K562 (cell line): Measurements from ENCODE around the gene PFAS. TPM values are rescaled to one million over a fixed set of nuclear protein-coding genes. Genes with fewer than 3 reads are reported as not detected.

Experiments used
- ATAC-seq: fragments of 200-7000 bp; cut with Tn5 transposase; 3 replicates; pipeline ENCODE4 v1.9.1; 2020; ENCODE audit warnings: moderate library complexity
- BruUV-seq: library from RNA; stranded (reverse); fragments of 400-500 nt; replicated peaks from 2 replicates; lab custom pipeline; 2021; lab: Mats Ljungman, UMichigan
- CTCF ChIA-PET: fragments of 300-600 bp; formaldehyde crosslinking; extraction: SDS; loops from one replicate; lab custom pipeline; 2021; ENCODE audit warnings: low intra/inter-chr PET ratio; lab: Yijun Ruan, JAX
- POLR2A ChIA-PET: fragments of 300-600, 350-650 bp; sonication (Branson Sonifier 250); formaldehyde crosslinking; extraction: SDS; loops from one replicate; lab custom pipeline; 2021; ENCODE audit warnings: antibody characterized with exemption, inconsistent platforms; lab: Yijun Ruan, JAX
- DNase-seq, 4 experiments: peaks; one replicate each; pipeline versions ENCODE4 v3.0.0 to v3.0.0-alpha.2; 2011 to 2018; ENCODE audit warnings: low spot score in 3 of 4, mixed read lengths in 3 of 4; ENCODE audit errors: extremely low read depth in 1 of 4
- FAIRE-seq: peaks from 2 replicates; lab custom pipeline; 2011; peaks lifted over from hg19 to GRCh38; lab: Jason Lieb, UNC
- H2AFZ ChIP-seq: 2 replicates; pipeline ENCODE4 v1.6.0; 2011; ENCODE audit warnings: low read depth, low read length, control low read depth, inconsistent platforms
- H3K27ac ChIP-seq: fragments of 200-600 bp; 3 replicates; pipeline ENCODE4 v1.8.0; 2011; ENCODE audit warnings: low read depth, mild to moderate bottlenecking, control low read depth, inconsistent platforms, low read length, moderate library complexity, mixed read lengths; ENCODE audit errors: extremely low read depth
- H3K27me3 ChIP-seq, 2 experiments: fragments of 300-600 bp in 1 of 2; 2 replicates in 1 of 2; 3 replicates in 1 of 2; pipeline versions ENCODE4 v1.6.0 to v1.8.0; 2011; ENCODE audit warnings: inconsistent platforms in 2 of 2, low read length in 2 of 2, mild to moderate bottlenecking in 1 of 2, mixed read lengths in 1 of 2, moderate library complexity in 1 of 2; ENCODE audit not compliant: control insufficient read depth in 2 of 2, insufficient read depth in 2 of 2
- H3K36me3 ChIP-seq: fragments of 300-600 bp; 3 replicates; pipeline ENCODE4 v1.8.0; 2011; ENCODE audit warnings: mild to moderate bottlenecking, low read length, inconsistent platforms; ENCODE audit not compliant: control insufficient read depth, insufficient read depth
- H3K4me1 ChIP-seq, 2 experiments: fragments of 200-600 bp in 1 of 2; replicated peaks in 1 of 2; 2 replicates in 1 of 2; 3 replicates in 1 of 2; pipeline versions ENCODE4 v1.5.1 to v1.8.0; 2011; ENCODE audit warnings: inconsistent platforms in 2 of 2, low read length in 2 of 2, mild to moderate bottlenecking in 1 of 2, mixed read lengths in 1 of 2, moderate library complexity in 1 of 2; ENCODE audit not compliant: control insufficient read depth in 2 of 2, insufficient read depth in 2 of 2
- H3K4me2 ChIP-seq: 2 replicates; pipeline ENCODE4 v1.6.1; 2011; ENCODE audit warnings: low read length, control low read depth, inconsistent platforms, mixed read lengths; ENCODE audit not compliant: insufficient read depth
- H3K4me3 ChIP-seq: fragments of 200-600 bp; sonication (generic), shearing (Covaris generic); 2 replicates; pipeline ENCODE4 v1.5.1; 2016; ENCODE audit warnings: control low read depth, inconsistent platforms
- H3K79me2 ChIP-seq: fragments of 200-600 bp; 3 replicates; pipeline ENCODE4 v1.8.0; 2011; ENCODE audit warnings: low read length, inconsistent platforms; ENCODE audit not compliant: control insufficient read depth, insufficient read depth
- H3K9ac ChIP-seq, 2 experiments: 2 replicates each; pipeline versions ENCODE4 v1.6.0 to v1.6.1; 2011; ENCODE audit warnings: low read depth in 2 of 2, low read length in 2 of 2, control low read depth in 1 of 2, inconsistent platforms in 1 of 2, mild to moderate bottlenecking in 1 of 2, mixed read lengths in 1 of 2; ENCODE audit not compliant: insufficient read depth in 1 of 2
- H3K9me1 ChIP-seq: one replicate; pipeline ENCODE4 v1.6.0; 2011; ENCODE audit warnings: inconsistent platforms, mild to moderate bottlenecking, low read length, moderate library complexity; ENCODE audit not compliant: control insufficient read depth, insufficient read depth
- H3K9me3 ChIP-seq: replicated peaks from 2 replicates; pipeline ENCODE4 v1.5.1; 2011; ENCODE audit warnings: low read depth, low read length, inconsistent platforms; ENCODE audit not compliant: control insufficient read depth, insufficient read depth
- H4K20me1 ChIP-seq: replicated peaks from 2 replicates; pipeline ENCODE4 v1.6.1; 2011; ENCODE audit warnings: low read length, inconsistent platforms, mixed read lengths; ENCODE audit not compliant: control insufficient read depth, insufficient read depth
- BCOR ChIP-seq: fragments of 450-650 bp; IDR thresholded peaks from 2 replicates; pipeline ENCODE4 v1.6.1; 2016
- NCOA4 ChIP-seq: fragments of 450-650 bp; IDR thresholded peaks from 2 replicates; pipeline ENCODE4 v1.6.1; 2018; ENCODE audit warnings: mild to moderate bottlenecking; ENCODE audit not compliant: partially characterized antibody
- RBM25 ChIP-seq: fragments of 200-400 bp; formaldehyde crosslinking; IDR thresholded peaks from 2 replicates; pipeline ENCODE4 v1.6.1; 2018; ENCODE audit warnings: low read length, low read depth, moderate library complexity; ENCODE audit not compliant: severe bottlenecking
- WGBS: fragments of 100-300 bp; shearing (Covaris generic); methylation state at CpG from one replicate; pipeline ENCODE4 v1.1.6; 2016; ENCODE audit warnings: low coverage, mixed read lengths; ENCODE audit not compliant: insufficient coverage; ENCODE audit errors: missing lambda C conversion rate; 5-methylcytosine and 5-hydroxymethylcytosine counted together
- in situ Hi-C: fragments of 300-500 bp; cut with MboI; formaldehyde crosslinking; loops from 4 replicates; pipeline ENCODE4 v1.15.0; 2018; ENCODE audit warnings: inconsistent platforms, mixed read lengths
- intact Hi-C: fragments of 100-400 bp; cut with micrococcal nuclease; formaldehyde crosslinking; loops from 2 replicates; pipeline ENCODE4 v1.14.2; 2022
- polyA plus RNA-seq, 8 experiments: library from polyadenylated mRNA; depleted of rRNA in 4 of 8; stranded (reverse) in 5 of 8; unstranded in 3 of 8; fragments of >200 nt; fragmentation: Nextera tagmentation in 2 of 8; fragmentation: Illumina TruSeq in 1 of 8; extraction: Ambion mirVana in 2 of 8; extraction: Trizol in 1 of 8; gene quantifications; 2 replicates each; pipeline versions ENCODE4 v1.2.1 to v1.2.3, GENCODE V29; 2011 to 2014; ENCODE audit warnings: inconsistent platforms in 1 of 8, missing spikeins in 1 of 8
- total RNA-seq, 7 experiments: library from RNA; depleted of rRNA in 6 of 7; stranded (reverse); fragments of >200 nt in 6 of 7; fragmentation: Illumina TruSeq in 2 of 7; extraction: Trizol in 2 of 7; gene quantifications; 2 replicates each; pipeline versions ENCODE4 v1.2.1 to v1.2.3, GENCODE V29; 2011 to 2021; ENCODE audit warnings: low replicate concordance in 1 of 7

Gene PFAS
- total and polyA plus RNA-seq, 9 of the 15 experiments (the other 6 are each of a cell fraction or from before 2014, with no cell fraction given): 11.6 to 131 (median 43.9) TPM

- H3K27ac ChIP-seq: no peak overlapping the region
- H3K79me2 ChIP-seq: no peaks in the 10 kb centered on the region
- peaks cover 16 to 25% of the 10 kb centered on the region in 2 experiments; a peak in 4 of 5 replicates for H3K27me3 ChIP-seq
- H3K4me3 ChIP-seq: no peak overlapping the region
- no peak overlapping the region for H2AFZ ChIP-seq
- no peaks in the 10 kb centered on the region for H3K36me3 ChIP-seq
- intact Hi-C loops: loop anchor here (5.0 kb wide), 1 partner anchor 59 kb away; the partner anchor contains the start of gene KRABD2
- ATAC-seq (no peak), DNase-seq (no peak), FAIRE-seq (no peak)
- 33% methylated on average over 12 of the region's 24 CpGs for WGBS
- CTCF ChIA-PET: no interaction called here
- no peaks in the 10 kb centered on the region for H3K9me3 ChIP-seq
- no peaks in the 10 kb centered on the region; the same call in 1 of the 2 replicates for H4K20me1 ChIP-seq
- peaks cover 0 to 25% of the 10 kb centered on the region in 2 experiments; a peak in 2 of 5 replicates for H3K4me1 ChIP-seq
- no peak overlapping the region for H3K4me2 ChIP-seq
- peak overlapping the region in 1 of 2 experiments; percentile 52; a peak in 1 of 4 replicates for H3K9ac ChIP-seq
- H3K9me1 ChIP-seq: no peaks in the 10 kb centered on the region
- POLR2A ChIA-PET: interaction anchor here (1.1 to 1.3 kb wide), 3 partner anchors 8 to 17 kb away, joined by 3 to 4 read pairs (median 3); no protein-coding TSS in a partner anchor
- BruUV-seq: no TSS peak
- in situ Hi-C loops: no loop called here
- TF ChIP-seq RBM25 (peak; percentile 70), NCOA4 (no peak), BCOR (peak; percentile 57)
- TF ChIP-seq, all 486 proteins: peak for 2
Measured at GRCh38 chr17:8318010-8318935, 69.2 kb downstream of the PFAS start.

Other genes starting within 250 kb of the PFAS start
Only the 7 nearest of the 18 such genes appear.
- 11.4 and 15.5 TPM in 2 replicates for gene TMEM107, start 72.9 kb upstream of the PFAS start, total RNA-seq (2014; rRNA removed)
- 24.0 and 28.1 TPM in 2 replicates for gene TMEM107, start 72.9 kb upstream of the PFAS start, total RNA-seq (2014; rRNA removed; fragmentation: Illumina TruSeq; extraction: Trizol)
- 16.8 and 16.9 TPM in 2 replicates for gene TMEM107, start 72.9 kb upstream of the PFAS start, total RNA-seq (2015; rRNA removed; fragmentation: Illumina TruSeq; extraction: Trizol)
- gene TMEM107, start 72.9 kb upstream of the PFAS start, total RNA-seq (2021): 16.3 and 16.8 TPM in 2 replicates
- 23.1 and 26.2 TPM in 2 replicates for gene TMEM107, start 72.9 kb upstream of the PFAS start, polyA plus RNA-seq (2011; rRNA removed)
- 7.1 and 9.7 TPM in 2 replicates for gene TMEM107, start 72.9 kb upstream of the PFAS start, polyA plus RNA-seq (2014; fragmentation: Illumina TruSeq; extraction: Trizol)
- gene TMEM107, start 72.9 kb upstream of the PFAS start, polyA plus RNA-seq (2014; fragmentation: Nextera tagmentation; extraction: Ambion mirVana): 10 to 100 TPM; 17.4 to 19.5 TPM
- 12.5 and 16.7 TPM in 2 replicates for gene TMEM107, start 72.9 kb upstream of the PFAS start, polyA plus RNA-seq (2014; rRNA removed)
- gene BORCS6, start 59.1 kb upstream of the PFAS start, total RNA-seq (2014; rRNA removed): 7.4 and 8.6 TPM in 2 replicates
- gene BORCS6, start 59.1 kb upstream of the PFAS start, total RNA-seq (2014; rRNA removed; fragmentation: Illumina TruSeq; extraction: Trizol): 0.61 and 1.1 TPM in 2 replicates
- gene BORCS6, start 59.1 kb upstream of the PFAS start, total RNA-seq (2015; rRNA removed; fragmentation: Illumina TruSeq; extraction: Trizol): 2.6 and 2.7 TPM in 2 replicates
- gene BORCS6, start 59.1 kb upstream of the PFAS start, total RNA-seq (2021): 5.4 and 6.5 TPM in 2 replicates
- 2.3 and 2.9 TPM in 2 replicates for gene BORCS6, start 59.1 kb upstream of the PFAS start, polyA plus RNA-seq (2011; rRNA removed)
- gene BORCS6, start 59.1 kb upstream of the PFAS start, polyA plus RNA-seq (2014; fragmentation: Illumina TruSeq; extraction: Trizol): 1.7 and 2.5 TPM in 2 replicates
- under 1 TPM; 0.01 to 0.08 TPM for gene BORCS6, start 59.1 kb upstream of the PFAS start, polyA plus RNA-seq (2014; fragmentation: Nextera tagmentation; extraction: Ambion mirVana)
- gene BORCS6, start 59.1 kb upstream of the PFAS start, polyA plus RNA-seq (2014; rRNA removed): 3.5 and 4.1 TPM in 2 replicates
- 78.1 and 96.2 TPM in 2 replicates for gene AURKB, start 38.7 kb upstream of the PFAS start, total RNA-seq (2014; rRNA removed)
- 46.7 and 60.3 TPM in 2 replicates for gene AURKB, start 38.7 kb upstream of the PFAS start, total RNA-seq (2014; rRNA removed; fragmentation: Illumina TruSeq; extraction: Trizol)
- gene AURKB, start 38.7 kb upstream of the PFAS start, total RNA-seq (2015; rRNA removed; fragmentation: Illumina TruSeq; extraction: Trizol): 67.7 and 74.8 TPM in 2 replicates
- gene AURKB, start 38.7 kb upstream of the PFAS start, total RNA-seq (2021): 99.8 and 104 TPM in 2 replicates
- 27.2 and 57.3 TPM in 2 replicates for gene AURKB, start 38.7 kb upstream of the PFAS start, polyA plus RNA-seq (2011; rRNA removed)
- 114 and 128 TPM in 2 replicates for gene AURKB, start 38.7 kb upstream of the PFAS start, polyA plus RNA-seq (2014; fragmentation: Illumina TruSeq; extraction: Trizol)
- gene AURKB, start 38.7 kb upstream of the PFAS start, polyA plus RNA-seq (2014; fragmentation: Nextera tagmentation; extraction: Ambion mirVana): 100 to 1,000 TPM in 1 of 2 experiments, 10 to 100 TPM in 1; 63.4 to 101 TPM
- gene AURKB, start 38.7 kb upstream of the PFAS start, polyA plus RNA-seq (2014; rRNA removed): 51.3 and 62.7 TPM in 2 replicates
- gene CTC1, start 1.2 kb upstream of the PFAS start, total RNA-seq (2014; rRNA removed): 5.7 and 9.6 TPM in 2 replicates
- gene CTC1, start 1.2 kb upstream of the PFAS start, total RNA-seq (2014; rRNA removed; fragmentation: Illumina TruSeq; extraction: Trizol): 6.7 and 9.3 TPM in 2 replicates
- 3.8 and 5.8 TPM in 2 replicates for gene CTC1, start 1.2 kb upstream of the PFAS start, total RNA-seq (2015; rRNA removed; fragmentation: Illumina TruSeq; extraction: Trizol)
- gene CTC1, start 1.2 kb upstream of the PFAS start, total RNA-seq (2021): 29.7 and 32.8 TPM in 2 replicates
- 9.6 and 15.3 TPM in 2 replicates for gene CTC1, start 1.2 kb upstream of the PFAS start, polyA plus RNA-seq (2011; rRNA removed)
- gene CTC1, start 1.2 kb upstream of the PFAS start, polyA plus RNA-seq (2014; fragmentation: Illumina TruSeq; extraction: Trizol): 19.8 and 20.8 TPM in 2 replicates
- gene CTC1, start 1.2 kb upstream of the PFAS start, polyA plus RNA-seq (2014; fragmentation: Nextera tagmentation; extraction: Ambion mirVana): 1 to 10 TPM; 3.1 to 5.1 TPM
- gene CTC1, start 1.2 kb upstream of the PFAS start, polyA plus RNA-seq (2014; rRNA removed): 14.1 and 21.4 TPM in 2 replicates
- gene RANGRF, start 39.4 kb downstream of the PFAS start, total RNA-seq (2014; rRNA removed): 15.4 and 18.4 TPM in 2 replicates
- 7.2 and 7.6 TPM in 2 replicates for gene RANGRF, start 39.4 kb downstream of the PFAS start, total RNA-seq (2014; rRNA removed; fragmentation: Illumina TruSeq; extraction: Trizol)
- 10.1 and 11.6 TPM in 2 replicates for gene RANGRF, start 39.4 kb downstream of the PFAS start, total RNA-seq (2015; rRNA removed; fragmentation: Illumina TruSeq; extraction: Trizol)
- 17.3 and 17.6 TPM in 2 replicates for gene RANGRF, start 39.4 kb downstream of the PFAS start, total RNA-seq (2021)
- 14.7 and 17.0 TPM in 2 replicates for gene RANGRF, start 39.4 kb downstream of the PFAS start, polyA plus RNA-seq (2011; rRNA removed)
- gene RANGRF, start 39.4 kb downstream of the PFAS start, polyA plus RNA-seq (2014; fragmentation: Illumina TruSeq; extraction: Trizol): 23.3 TPM in 2 replicates
- gene RANGRF, start 39.4 kb downstream of the PFAS start, polyA plus RNA-seq (2014; fragmentation: Nextera tagmentation; extraction: Ambion mirVana): 10 to 100 TPM; 48.7 to 60.0 TPM
- gene RANGRF, start 39.4 kb downstream of the PFAS start, polyA plus RNA-seq (2014; rRNA removed): 16.0 and 20.6 TPM in 2 replicates
- 0.95 and 2.8 TPM in 2 replicates for gene SLC25A35, start 46.1 kb downstream of the PFAS start, total RNA-seq (2014; rRNA removed)
- 1.0 and 1.1 TPM in 2 replicates for gene SLC25A35, start 46.1 kb downstream of the PFAS start, total RNA-seq (2014; rRNA removed; fragmentation: Illumina TruSeq; extraction: Trizol)
- gene SLC25A35, start 46.1 kb downstream of the PFAS start, total RNA-seq (2015; rRNA removed; fragmentation: Illumina TruSeq; extraction: Trizol): 1.4 and 1.8 TPM in 2 replicates
- gene SLC25A35, start 46.1 kb downstream of the PFAS start, total RNA-seq (2021): 5.2 and 5.3 TPM in 2 replicates
- gene SLC25A35, start 46.1 kb downstream of the PFAS start, polyA plus RNA-seq (2011; rRNA removed): 2.0 and 3.3 TPM in 2 replicates
- gene SLC25A35, start 46.1 kb downstream of the PFAS start, polyA plus RNA-seq (2014; fragmentation: Illumina TruSeq; extraction: Trizol): 4.4 and 5.1 TPM in 2 replicates
- 1 to 10 TPM in 1 of 2 experiments, under 1 TPM in 1; 0.93 to 1.6 TPM for gene SLC25A35, start 46.1 kb downstream of the PFAS start, polyA plus RNA-seq (2014; fragmentation: Nextera tagmentation; extraction: Ambion mirVana)
- gene SLC25A35, start 46.1 kb downstream of the PFAS start, polyA plus RNA-seq (2014; rRNA removed): 4.4 and 6.2 TPM in 2 replicates
- not detected in 2 replicates for gene ARHGEF15, start 61.0 kb downstream of the PFAS start, total RNA-seq (2014; rRNA removed)
- gene ARHGEF15, start 61.0 kb downstream of the PFAS start, total RNA-seq (2014; rRNA removed; fragmentation: Illumina TruSeq; extraction: Trizol): not detected in 2 replicates
- gene ARHGEF15, start 61.0 kb downstream of the PFAS start, total RNA-seq (2015; rRNA removed; fragmentation: Illumina TruSeq; extraction: Trizol): not detected in 2 replicates
- gene ARHGEF15, start 61.0 kb downstream of the PFAS start, total RNA-seq (2021): not detected in 2 replicates
- gene ARHGEF15, start 61.0 kb downstream of the PFAS start, polyA plus RNA-seq (2011; rRNA removed): not detected in 2 replicates
- not detected in 2 replicates for gene ARHGEF15, start 61.0 kb downstream of the PFAS start, polyA plus RNA-seq (2014; fragmentation: Illumina TruSeq; extraction: Trizol)
- gene ARHGEF15, start 61.0 kb downstream of the PFAS start, polyA plus RNA-seq (2014; fragmentation: Nextera tagmentation; extraction: Ambion mirVana): not detected
- not detected in 2 replicates for gene ARHGEF15, start 61.0 kb downstream of the PFAS start, polyA plus RNA-seq (2014; rRNA removed)